Adrenal gland (tissue), 12 donors: ENCODE data around the gene CADPS. TPM values are rescaled to one million over a fixed set of nuclear protein-coding genes. Genes with fewer than 3 reads are reported as not detected.

Experiments used
- DNase-seq, 7 donors: peaks; one replicate each; pipeline ENCODE4 v3.0.0-alpha.2; 2019 to 2020
- H3K27ac ChIP-seq, 5 donors: fragments of 200-600 bp; sonication (generic) in 4 of 5; 1 replicate in 3 of 5; 2 replicates in 2 of 5; pipeline versions ENCODE4 v1.5.1 to v1.8.0; 2016 to 2020; ENCODE audit warnings: mild to moderate bottlenecking in 1 of 5
- H3K27me3 ChIP-seq: fragments of 200-600 bp; 2 replicates; pipeline ENCODE4 v1.8.0; 2021
- H3K36me3 ChIP-seq, 2 donors: fragments of 200-600 bp; replicated peaks in 1 of 2; 1 replicate in 1 of 2; 2 replicates in 1 of 2; pipeline versions ENCODE4 v1.5.1 to v1.8.0; 2018 to 2022
- H3K4me1 ChIP-seq, 2 donors: fragments of 200-600 bp; replicated peaks in 1 of 2; 1 replicate in 1 of 2; 2 replicates in 1 of 2; pipeline versions ENCODE4 v1.5.1 to v1.8.0; 2018 to 2021
- H3K4me3 ChIP-seq, 4 donors: fragments of 200-600 bp; sonication (generic) in 3 of 4; one replicate each; pipeline ENCODE4 v1.5.1; 2016 to 2018
- H3K9me3 ChIP-seq, 3 donors: fragments of 200-600 bp; sonication (generic) in 1 of 3; replicated peaks in 1 of 3; 1 replicate in 2 of 3; 2 replicates in 1 of 3; pipeline versions ENCODE4 v1.5.1 to v1.8.0; 2016 to 2021
- POLR2A ChIP-seq, 2 donors: fragments of 450-650 bp; IDR thresholded peaks; one replicate each; pipeline ENCODE4 v1.6.1; 2017; ENCODE audit warnings: antibody characterized with exemption in 2 of 2, mild to moderate bottlenecking in 2 of 2, moderate library complexity in 1 of 2
- WGBS, 4 donors: extraction: QIAGEN DNeasy Blood & Tissue Kit in 2 of 4; methylation state at CpG; one replicate each; pipeline versions ENCODE4 v1.1.5 to v1.1.7; 2013 to 2017; 5-methylcytosine and 5-hydroxymethylcytosine counted together
- intact Hi-C, 2 donors: fragments of 100-400 bp; cut with DNase I; formaldehyde crosslinking; loops; one replicate each; pipeline versions ENCODE4 v1.14.1 to v1.15.0; 2022 to 2023
- polyA plus RNA-seq, 3 donors: library from polyadenylated mRNA; stranded (reverse); fragments of 200-250 nt in 2 of 3; fragments of 350-450 nt in 1 of 3; fragmentation: Illumina TruSeq in 1 of 3; extraction: RNeasy Lipid Tissue Mini Kit (QIAGEN cat#74804) in 1 of 3; gene quantifications; one replicate each; pipeline ENCODE4 v1.2.3, GENCODE V29; 2013 to 2014
- total RNA-seq, 9 donors: library from RNA; depleted of rRNA in 4 of 9; stranded (reverse); fragments of >200 nt in 4 of 9; fragments of 120-200 nt in 1 of 9; fragmentation: NEBNext Ultra II Directional in 1 of 9; extraction: Animal tissue kit (Norgen Biotek cat#: 25700) in 1 of 9; gene quantifications; one replicate each; pipeline versions ENCODE4 v1.1.0 to v1.2.4, GENCODE V29; 2013 to 2023
- TF ChIP-seq, protein P1 (sequence below), 6 experiments: fragments of 450-650 bp in 4 of 6; fragments of 200-600 bp in 2 of 6; sonication (generic) in 1 of 6; IDR thresholded peaks; 1 replicate in 5 of 6; 2 replicates in 1 of 6; pipeline versions ENCODE4 v1.5.1 to v1.8.0; 2016 to 2021; ENCODE audit warnings: antibody characterized with exemption in 6 of 6, mild to moderate bottlenecking in 2 of 6, moderate library complexity in 1 of 6
- donor health status: healthy with polysubstance abuse.
- donor health status: Bipolar disorder and iron deficiency.
- donor health status: DM: yes; HTN: yes; CAD: no.
- donor health status: DM: no; HTN: no; CAD: no.
- donor health status: DM: no; HTN: no; CAD: no.
- donor health status: DM: yes; HTN: yes; CAD: no.

Gene CADPS
- total and polyA plus RNA-seq, 12 donors = 0.24 to 36.5 (median 11.2) TPM; not detected in 2

DNA sequence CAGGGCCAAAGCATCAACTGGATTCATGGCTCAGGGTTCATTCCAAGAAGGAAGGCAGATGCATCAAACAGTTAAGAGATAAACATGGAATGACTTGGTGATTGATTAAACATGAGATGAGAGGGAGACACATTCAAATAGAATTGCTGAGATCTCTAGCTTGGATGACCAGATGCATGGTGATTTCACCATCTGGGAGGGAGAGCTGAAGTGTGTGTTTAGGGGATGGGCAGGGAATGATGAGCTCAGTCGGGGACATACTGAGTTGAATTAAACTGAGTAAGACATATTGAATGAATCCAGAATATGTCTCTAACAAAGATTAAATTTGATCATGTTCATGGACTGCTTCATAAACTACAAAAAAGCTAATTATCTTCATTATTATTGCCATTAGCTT lies 35.5 kb downstream of the CADPS start:
- WGBS, 4 donors = 74 to 81% (median 76%) methylated on average over 1 of the region's 1 CpG
- no peak for TF ChIP-seq POLR2A (IDR thresholded peaks at IDR 0.05)
- TF ChIP-seq, protein P1, sequence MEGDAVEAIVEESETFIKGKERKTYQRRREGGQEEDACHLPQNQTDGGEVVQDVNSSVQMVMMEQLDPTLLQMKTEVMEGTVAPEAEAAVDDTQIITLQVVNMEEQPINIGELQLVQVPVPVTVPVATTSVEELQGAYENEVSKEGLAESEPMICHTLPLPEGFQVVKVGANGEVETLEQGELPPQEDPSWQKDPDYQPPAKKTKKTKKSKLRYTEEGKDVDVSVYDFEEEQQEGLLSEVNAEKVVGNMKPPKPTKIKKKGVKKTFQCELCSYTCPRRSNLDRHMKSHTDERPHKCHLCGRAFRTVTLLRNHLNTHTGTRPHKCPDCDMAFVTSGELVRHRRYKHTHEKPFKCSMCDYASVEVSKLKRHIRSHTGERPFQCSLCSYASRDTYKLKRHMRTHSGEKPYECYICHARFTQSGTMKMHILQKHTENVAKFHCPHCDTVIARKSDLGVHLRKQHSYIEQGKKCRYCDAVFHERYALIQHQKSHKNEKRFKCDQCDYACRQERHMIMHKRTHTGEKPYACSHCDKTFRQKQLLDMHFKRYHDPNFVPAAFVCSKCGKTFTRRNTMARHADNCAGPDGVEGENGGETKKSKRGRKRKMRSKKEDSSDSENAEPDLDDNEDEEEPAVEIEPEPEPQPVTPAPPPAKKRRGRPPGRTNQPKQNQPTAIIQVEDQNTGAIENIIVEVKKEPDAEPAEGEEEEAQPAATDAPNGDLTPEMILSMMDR (IDR thresholded peaks at IDR 0.05) = no peak
- no peak for DNase-seq

DNA sequence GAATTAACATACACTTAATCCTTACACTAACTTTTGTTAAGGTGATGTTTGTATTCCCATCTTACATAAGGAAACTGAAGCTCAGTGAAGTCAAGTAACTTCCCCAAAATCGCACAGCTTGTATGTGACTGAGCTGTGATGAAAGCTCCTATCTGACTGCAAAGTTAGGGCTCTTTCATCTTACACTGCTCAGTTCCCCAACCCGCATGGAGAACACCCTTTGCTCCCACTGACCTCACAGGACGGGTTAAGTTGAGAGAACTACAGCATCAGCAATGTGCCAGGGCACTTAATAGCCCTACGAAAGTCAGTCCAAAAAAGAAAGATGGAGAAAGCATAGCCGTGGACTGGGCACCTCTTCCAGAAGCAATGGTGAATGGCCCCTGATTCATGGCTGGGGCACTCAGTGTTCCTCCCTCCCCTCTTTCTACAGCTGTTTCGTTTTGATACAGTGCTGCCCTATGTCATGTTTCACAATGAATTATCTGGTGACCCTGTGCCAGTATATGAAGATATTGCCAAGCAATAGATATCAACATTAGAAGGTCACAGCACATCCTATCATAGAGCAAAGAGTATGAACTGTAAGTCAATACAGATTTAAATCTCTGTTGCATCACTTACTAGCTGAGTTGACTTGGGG lies 38.0 kb downstream of the CADPS start:
- TF ChIP-seq POLR2A (IDR thresholded peaks at IDR 0.05) = no peak
- TF ChIP-seq, protein P1 (IDR thresholded peaks at IDR 0.05) = no peak
- Histone ChIP-seq H3K27ac (no peak overlapping the region), H3K4me1 (no peaks in the 10 kb centered on the region), H3K36me3 (no peaks in the 10 kb centered on the region), H3K4me3 (no peak overlapping the region), H3K9me3 (no peaks in the 10 kb centered on the region), H3K27me3 (no peaks in the 10 kb centered on the region)
- WGBS, 4 donors = 58 to 62% (median 60%) methylated on average over 6 of the region's 6 CpGs
- DNase-seq = peak in 4 of 7 donors; percentile 7 to 54 (median 22)
- intact Hi-C loops = no loop called here

More for the DNA sequence above, 35.5 kb downstream of the CADPS start:
- no peaks in the 10 kb centered on the region for H3K9me3 ChIP-seq
- no peaks in the 10 kb centered on the region for H3K4me1 ChIP-seq
- intact Hi-C loops = no loop called here
- H3K27ac ChIP-seq = no peak overlapping the region
- H3K4me3 ChIP-seq = no peak overlapping the region
- no peaks in the 10 kb centered on the region for H3K27me3 ChIP-seq
- H3K36me3 ChIP-seq = no peaks in the 10 kb centered on the region

DNA sequence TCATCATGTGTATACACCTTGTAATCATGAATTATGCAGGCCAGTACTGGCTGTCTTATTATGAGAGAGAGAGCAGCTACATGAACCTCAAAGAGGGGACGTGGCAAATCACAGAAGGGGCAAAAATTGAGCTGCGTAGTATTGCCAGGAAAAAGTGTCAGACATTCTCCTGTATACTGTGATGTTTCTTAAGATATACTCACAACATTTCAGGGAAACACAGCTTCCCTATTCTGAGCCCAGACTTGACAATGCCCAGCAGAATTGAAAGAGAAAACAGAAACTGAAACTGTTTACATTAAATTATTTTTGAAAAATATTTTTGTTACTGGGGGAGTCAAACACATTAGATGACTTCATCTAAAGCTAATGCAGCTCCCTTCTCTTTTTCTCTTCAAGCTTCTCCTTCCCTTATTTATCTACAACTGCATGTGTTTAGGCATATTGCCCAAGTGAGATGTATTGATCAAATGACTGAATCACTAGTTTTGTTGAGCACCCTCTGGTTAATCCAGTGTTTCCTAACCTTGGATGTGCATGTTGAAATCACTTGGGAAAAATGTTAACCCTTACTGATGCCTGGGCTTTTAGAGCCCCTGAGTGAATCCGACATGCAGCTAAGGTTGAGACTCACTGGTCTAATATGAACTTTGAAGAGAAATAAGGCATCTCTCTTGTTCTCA lies 39.5 kb downstream of the CADPS start:
- DNase-seq = no peak

DNA sequence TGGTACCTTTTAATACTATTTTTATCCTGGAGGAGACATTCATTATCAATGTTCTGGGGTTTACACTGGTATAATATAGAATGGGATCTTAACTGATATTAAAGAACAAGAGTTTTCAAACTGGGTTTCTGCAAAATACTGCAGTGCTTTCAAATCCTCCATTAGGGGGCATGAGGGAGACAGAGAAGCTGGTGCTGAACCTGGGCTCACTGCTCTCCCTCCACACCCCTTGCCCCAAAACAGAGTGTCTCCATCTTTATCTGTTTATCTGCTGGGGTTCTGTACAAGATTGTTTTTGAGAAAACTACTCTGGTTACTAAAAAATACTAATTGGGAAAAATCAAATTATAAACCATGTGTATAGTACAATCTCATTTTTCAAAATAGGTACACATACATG lies 41.7 kb downstream of the CADPS start:
- no peaks in the 10 kb centered on the region for H3K36me3 ChIP-seq
- no peak overlapping the region for H3K4me3 ChIP-seq
- no peaks in the 10 kb centered on the region for H3K4me1 ChIP-seq
- no peaks in the 10 kb centered on the region for H3K27me3 ChIP-seq
- DNase-seq = no peak
- intact Hi-C loops = no loop called here
- no peaks in the 10 kb centered on the region for H3K9me3 ChIP-seq
- H3K27ac ChIP-seq = no peak overlapping the region
- TF ChIP-seq, protein P1 (IDR thresholded peaks at IDR 0.05) = peak in 2 of 6 experiments; percentile 13 to 24
- no peak for TF ChIP-seq POLR2A (IDR thresholded peaks at IDR 0.05)

More for the DNA sequence above, 39.5 kb downstream of the CADPS start:
- Histone ChIP-seq H3K27me3 (no peaks in the 10 kb centered on the region), H3K27ac (no peak overlapping the region), H3K4me1 (no peaks in the 10 kb centered on the region), H3K9me3 (no peaks in the 10 kb centered on the region), H3K4me3 (no peak overlapping the region), H3K36me3 (no peaks in the 10 kb centered on the region)
- 47 to 65% (median 56%) methylated on average over 3 of the region's 3 CpGs for WGBS, 4 donors
- intact Hi-C loops = no loop called here
- TF ChIP-seq, protein P1 (IDR thresholded peaks at IDR 0.05) = no peak
- no peak for TF ChIP-seq POLR2A (IDR thresholded peaks at IDR 0.05)
